ENCODE measurements around the gene PTCD2. TPM values are rescaled to one million over a fixed set of nuclear protein-coding genes. Genes with fewer than 3 reads are reported as not detected.

Gene PTCD2
- total and polyA plus RNA-seq, 4 donors, result 2.6 to 9.3 (median 4.2) TPM

DNA sequence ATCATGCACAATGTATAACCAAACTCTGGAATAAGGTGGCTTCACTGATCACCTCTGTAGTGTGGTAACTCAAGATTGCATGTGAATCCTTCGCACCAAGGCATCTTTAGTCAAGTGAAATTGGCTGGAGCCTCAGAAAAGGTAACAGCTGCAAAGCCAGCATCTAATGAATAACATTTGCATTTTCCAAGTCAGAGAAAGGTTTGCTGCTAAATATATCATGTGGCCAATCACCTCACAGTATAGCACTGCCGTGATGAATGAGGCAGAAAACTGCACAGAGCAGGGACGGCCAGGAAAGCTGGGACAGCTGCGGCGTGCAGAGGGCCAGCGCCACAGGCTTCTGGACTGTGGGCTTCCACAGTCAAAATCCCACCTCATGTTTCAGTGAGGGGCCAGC, 18.6 kb upstream of the PTCD2 start:
- 62 to 71% methylated on average over 6 of the region's 6 CpGs for WGBS, 2 donors
- Histone ChIP-seq H3K27ac (ENCODE audit: low read depth in 1 of 2, low read length in 2 of 2) (no peak overlapping the region), H3K9me3 (ENCODE audit: control insufficient read depth, low read length) (no peaks in the 10 kb centered on the region)

GRCh38 chr5:72302171-72302570, 18.0 kb upstream of the PTCD2 start:
- intact Hi-C loops (cut with DNase I), result loop anchor here in 1 of 2 donors (5.0 kb wide), 1 partner anchor 55 kb away; no protein-coding TSS in a partner anchor
- Histone ChIP-seq H3K27me3 (ENCODE audit: control insufficient read depth in 1 of 2, insufficient read depth in 2 of 2, low read length in 1 of 2) (no peaks in the 10 kb centered on the region), H3K4me3 (ENCODE audit: low read length in 2 of 2) (no peak overlapping the region), H3K27ac (ENCODE audit: low read depth in 1 of 2, low read length in 2 of 2) (no peak overlapping the region), H3K9me3 (ENCODE audit: control insufficient read depth, low read length) (no peaks in the 10 kb centered on the region), H3K4me1 (ENCODE audit: control insufficient read depth in 1 of 2, insufficient read depth in 2 of 2, low read length in 2 of 2) (peaks cover 2 to 8% of the 10 kb centered on the region in 2 donors), H3K36me3 (ENCODE audit: control insufficient read depth in 1 of 2, insufficient read depth in 2 of 2, low read length in 1 of 2) (no peaks in the 10 kb centered on the region)
- no peak for DNase-seq
- no peak for ATAC-seq (ENCODE audit: low FRiP score)
- 52 to 71% methylated on average over 3 of the region's 3 CpGs for WGBS, 2 donors

More for the DNA sequence above, 18.6 kb upstream of the PTCD2 start:
- H3K4me3 ChIP-seq (ENCODE audit: low read length in 2 of 2), result no peak overlapping the region
- H3K27me3 ChIP-seq (ENCODE audit: control insufficient read depth in 1 of 2, insufficient read depth in 2 of 2, low read length in 1 of 2), result no peaks in the 10 kb centered on the region
- DNase-seq (no peak), ATAC-seq (ENCODE audit: low FRiP score) (no peak)
- H3K4me1 ChIP-seq (ENCODE audit: control insufficient read depth in 1 of 2, insufficient read depth in 2 of 2, low read length in 2 of 2), result peaks cover 2 to 8% of the 10 kb centered on the region in 2 donors
- intact Hi-C loops (cut with DNase I), result loop anchor here in 1 of 2 donors (5.0 kb wide), 1 partner anchor 54 kb away; no protein-coding TSS in a partner anchor
- no peaks in the 10 kb centered on the region for H3K36me3 ChIP-seq (ENCODE audit: control insufficient read depth in 1 of 2, insufficient read depth in 2 of 2, low read length in 1 of 2)

DNA sequence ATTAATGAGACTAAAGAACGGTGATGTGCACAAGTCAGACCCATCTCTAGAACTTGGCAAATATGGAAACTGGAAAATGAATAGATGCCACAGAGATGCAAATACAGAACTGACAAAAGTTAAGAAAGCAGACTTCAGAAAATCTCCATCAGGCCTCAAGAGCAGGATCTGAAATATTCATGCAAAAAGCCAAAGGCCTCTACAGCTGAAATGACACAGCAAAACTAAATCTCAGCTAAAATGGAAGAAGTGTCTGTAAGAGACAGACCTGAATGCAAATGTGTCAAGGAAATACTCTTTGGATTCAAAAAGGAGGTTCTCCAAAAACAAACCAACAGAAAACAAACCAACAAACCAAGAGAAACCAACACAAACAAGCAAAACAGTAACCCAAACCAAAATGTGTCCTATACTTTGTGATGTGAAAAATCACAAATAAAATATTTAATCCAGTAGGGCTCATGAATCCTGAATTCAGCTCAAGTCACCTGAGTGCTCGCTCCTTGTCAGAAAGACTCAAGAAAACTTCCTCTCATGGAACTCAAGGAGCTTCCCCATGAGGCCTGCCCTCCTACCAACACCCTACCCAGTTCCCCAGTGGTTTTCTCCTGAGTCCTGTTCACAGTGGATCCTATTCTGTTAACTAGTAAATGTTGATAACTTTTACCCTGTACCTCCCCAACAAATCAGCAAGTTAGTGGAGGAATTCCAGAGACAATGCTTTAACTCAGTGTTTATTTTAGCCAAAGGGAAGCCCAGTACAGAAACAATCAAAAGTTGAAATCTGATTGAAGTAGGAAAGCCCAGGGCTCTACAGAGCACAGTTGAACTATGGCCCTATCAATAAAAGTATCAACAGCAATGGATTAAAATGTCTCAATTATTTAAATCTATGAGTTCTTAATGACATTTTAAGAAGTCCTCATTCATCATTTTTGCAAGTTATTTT, 14.7 kb upstream of the PTCD2 start:
- intact Hi-C loops (cut with DNase I), result loop anchor here (5.0 kb wide), 6 partner anchors 58 to 523 kb away; partner anchors contain the start of gene MAP1B (in 1 of the 2)
- Histone ChIP-seq H3K4me3 (ENCODE audit: low read length in 2 of 2) (no peak overlapping the region), H3K36me3 (ENCODE audit: control insufficient read depth in 1 of 2, insufficient read depth in 2 of 2, low read length in 1 of 2) (no peaks in the 10 kb centered on the region), H3K27me3 (ENCODE audit: control insufficient read depth in 1 of 2, insufficient read depth in 2 of 2, low read length in 1 of 2) (no peaks in the 10 kb centered on the region), H3K9me3 (ENCODE audit: control insufficient read depth, low read length) (no peaks in the 10 kb centered on the region), H3K27ac (ENCODE audit: low read depth in 1 of 2, low read length in 2 of 2) (peak overlapping the region; percentile 38 to 76), H3K4me1 (ENCODE audit: control insufficient read depth in 1 of 2, insufficient read depth in 2 of 2, low read length in 2 of 2) (peaks cover 0 to 8% of the 10 kb centered on the region in 2 donors)
- WGBS, 2 donors, result 92 to 96% methylated on average over 2 of the region's 2 CpGs
- ATAC-seq (ENCODE audit: low FRiP score) (no peak), DNase-seq (no peak)

DNA sequence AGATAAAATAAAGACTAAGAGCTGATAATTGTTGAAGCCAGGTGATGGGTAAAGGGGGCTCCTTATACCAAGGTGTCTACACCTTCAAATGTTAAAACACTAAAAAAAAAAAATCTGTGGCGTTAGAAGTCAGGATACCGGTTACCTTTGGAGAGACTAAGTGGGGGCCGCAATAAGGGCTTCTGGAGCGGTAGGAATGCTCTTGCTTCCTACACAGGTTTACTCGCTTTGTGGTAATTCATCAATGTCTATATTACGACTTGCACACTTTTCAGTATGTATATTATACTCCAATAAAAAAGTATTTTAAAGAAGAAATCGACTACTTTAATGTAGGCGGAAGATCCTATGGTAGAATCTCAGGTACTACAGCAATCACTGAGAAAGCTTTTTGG, 12.6 kb upstream of the PTCD2 start:
- 1% methylated on average over 8 of the region's 8 CpGs for WGBS, 2 donors
- ATAC-seq (ENCODE audit: low FRiP score), result no peak
- H3K4me3 ChIP-seq (ENCODE audit: low read length in 2 of 2), result peak overlapping the region; percentile 16 to 28
- peak overlapping the region; percentile 69 to 70 for H3K27ac ChIP-seq (ENCODE audit: low read depth in 1 of 2, low read length in 2 of 2)
- no peaks in the 10 kb centered on the region for H3K27me3 ChIP-seq (ENCODE audit: control insufficient read depth in 1 of 2, insufficient read depth in 2 of 2, low read length in 1 of 2)
- no peaks in the 10 kb centered on the region for H3K9me3 ChIP-seq (ENCODE audit: control insufficient read depth, low read length)
- peaks cover 0 to 8% of the 10 kb centered on the region in 2 donors for H3K4me1 ChIP-seq (ENCODE audit: control insufficient read depth in 1 of 2, insufficient read depth in 2 of 2, low read length in 2 of 2)
- DNase-seq, result no peak
- intact Hi-C loops (cut with DNase I), result loop anchor here (5.0 kb wide), 6 partner anchors 60 to 525 kb away; partner anchors contain the start of gene MAP1B (in 1 of the 2)
- no peaks in the 10 kb centered on the region for H3K36me3 ChIP-seq (ENCODE audit: control insufficient read depth in 1 of 2, insufficient read depth in 2 of 2, low read length in 1 of 2)

GRCh38 chr5:72307968-72308852, 12.0 kb upstream of the PTCD2 start:
- intact Hi-C loops (cut with DNase I), result loop anchor here (2.0 to 5.0 kb wide), 7 partner anchors 61 to 526 kb away; partner anchors contain the start of gene MAP1B (in 1 of the 2)
- ATAC-seq (ENCODE audit: low FRiP score) (peak; percentile 100), DNase-seq (peak; percentile 98 to 99)
- Histone ChIP-seq H3K9me3 (ENCODE audit: control insufficient read depth, low read length) (no peaks in the 10 kb centered on the region), H3K4me3 (ENCODE audit: low read length in 2 of 2) (peak overlapping the region; percentile 16 to 28), H3K27me3 (ENCODE audit: control insufficient read depth in 1 of 2, insufficient read depth in 2 of 2, low read length in 1 of 2) (no peaks in the 10 kb centered on the region), H3K27ac (ENCODE audit: low read depth in 1 of 2, low read length in 2 of 2) (peak overlapping the region; percentile 69 to 70), H3K36me3 (ENCODE audit: control insufficient read depth in 1 of 2, insufficient read depth in 2 of 2, low read length in 1 of 2) (no peaks in the 10 kb centered on the region), H3K4me1 (ENCODE audit: control insufficient read depth in 1 of 2, insufficient read depth in 2 of 2, low read length in 2 of 2) (peaks cover 0 to 8% of the 10 kb centered on the region in 2 donors)
- WGBS, 2 donors, result 1% methylated on average over 70 to 76 of the region's 76 CpGs

GRCh38 chr5:72308853-72309191, 11.4 kb upstream of the PTCD2 start:
- no peaks in the 10 kb centered on the region for H3K27me3 ChIP-seq (ENCODE audit: control insufficient read depth in 1 of 2, insufficient read depth in 2 of 2, low read length in 1 of 2)
- no peaks in the 10 kb centered on the region for H3K36me3 ChIP-seq (ENCODE audit: control insufficient read depth in 1 of 2, insufficient read depth in 2 of 2, low read length in 1 of 2)
- H3K4me3 ChIP-seq (ENCODE audit: low read length in 2 of 2), result no peak overlapping the region
- ATAC-seq (ENCODE audit: low FRiP score) (no peak), DNase-seq (no peak)
- peak overlapping the region in 1 of 2 donors; percentile 22 for H3K27ac ChIP-seq (ENCODE audit: low read depth in 1 of 2, low read length in 2 of 2)
- intact Hi-C loops (cut with DNase I), result loop anchor here (2.0 to 5.0 kb wide), 7 partner anchors 62 to 527 kb away; partner anchors contain the start of gene MAP1B (in 1 of the 2)
- WGBS, 2 donors, result 60 to 65% methylated on average over 6 of the region's 6 CpGs
- peaks cover 0 to 8% of the 10 kb centered on the region in 2 donors for H3K4me1 ChIP-seq (ENCODE audit: control insufficient read depth in 1 of 2, insufficient read depth in 2 of 2, low read length in 2 of 2)
- no peaks in the 10 kb centered on the region for H3K9me3 ChIP-seq (ENCODE audit: control insufficient read depth, low read length)

GRCh38 chr5:72313141-72313540, 7.0 kb upstream of the PTCD2 start:
- Histone ChIP-seq H3K4me1 (ENCODE audit: control insufficient read depth in 1 of 2, insufficient read depth in 2 of 2, low read length in 2 of 2) (peaks cover 0 to 2% of the 10 kb centered on the region in 2 donors), H3K4me3 (ENCODE audit: low read length in 2 of 2) (no peak overlapping the region), H3K36me3 (ENCODE audit: control insufficient read depth in 1 of 2, insufficient read depth in 2 of 2, low read length in 1 of 2) (no peaks in the 10 kb centered on the region), H3K27ac (ENCODE audit: low read depth in 1 of 2, low read length in 2 of 2) (no peak overlapping the region), H3K27me3 (ENCODE audit: control insufficient read depth in 1 of 2, insufficient read depth in 2 of 2, low read length in 1 of 2) (no peaks in the 10 kb centered on the region), H3K9me3 (ENCODE audit: control insufficient read depth, low read length) (no peaks in the 10 kb centered on the region)
- no peak for DNase-seq
- no peak for ATAC-seq (ENCODE audit: low FRiP score)
- intact Hi-C loops (cut with DNase I), result loop anchor here in 1 of 2 donors (10.0 kb wide), 1 partner anchor 298 kb away; no protein-coding TSS in a partner anchor
- WGBS, 2 donors, result 41 to 55% methylated on average over 1 of the region's 1 CpG

DNA sequence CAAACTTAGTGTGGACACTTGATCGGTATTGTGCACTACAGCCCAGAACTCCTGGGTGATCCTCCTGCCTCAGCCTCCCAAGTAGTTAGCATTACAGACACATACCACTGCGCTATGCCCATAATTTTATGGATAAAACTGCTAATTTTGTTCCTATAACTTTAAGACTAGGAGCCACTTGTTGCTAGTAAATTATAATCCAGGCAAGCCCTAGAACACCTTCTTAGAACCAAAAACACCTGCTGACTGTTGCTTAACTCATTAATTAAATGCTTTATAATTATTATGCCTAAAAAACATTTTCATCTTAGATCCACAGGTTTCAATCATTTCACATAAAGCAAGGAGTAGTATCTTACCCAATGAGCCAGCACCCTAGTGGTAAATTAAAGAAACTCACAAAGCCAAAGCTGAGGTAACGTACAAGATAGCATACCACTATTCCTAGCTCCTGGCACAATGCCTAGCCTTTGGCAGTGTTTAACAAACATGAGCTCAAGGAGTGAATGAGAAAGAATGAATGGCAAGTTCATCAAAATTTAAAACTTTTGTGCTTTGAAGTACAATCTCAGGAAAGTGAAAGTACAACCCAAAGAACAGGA, 5.5 kb upstream of the PTCD2 start:
- 62 to 65% methylated on average over 3 of the region's 3 CpGs for whole genome bisulfite sequencing, 2 donors
- intact Hi-C loops (cut with DNase I), result loop anchor here in 1 of 2 donors (10.0 kb wide), 1 partner anchor 300 kb away; no protein-coding TSS in a partner anchor
- Histone ChIP-seq H3K4me3 (ENCODE audit: low read length in 2 of 2) (no peak overlapping the region), H3K9me3 (ENCODE audit: control insufficient read depth, low read length) (no peaks in the 10 kb centered on the region), H3K27me3 (ENCODE audit: control insufficient read depth in 1 of 2, insufficient read depth in 2 of 2, low read length in 1 of 2) (no peaks in the 10 kb centered on the region), H3K27ac (ENCODE audit: low read depth in 1 of 2, low read length in 2 of 2) (no peak overlapping the region), H3K36me3 (ENCODE audit: control insufficient read depth in 1 of 2, insufficient read depth in 2 of 2, low read length in 1 of 2) (no peaks in the 10 kb centered on the region), H3K4me1 (ENCODE audit: control insufficient read depth in 1 of 2, insufficient read depth in 2 of 2, low read length in 2 of 2) (peaks cover 2 to 3% of the 10 kb centered on the region in 2 donors)
- no peak for DNase-seq
- ATAC-seq (ENCODE audit: low FRiP score), result no peak

All from aorta (tissue), 5 donors.